Lung microvascular endothelial cell (primary cell): ENCODE measurements around the gene LNP1. TPM values are rescaled to one million over a fixed set of nuclear protein-coding genes. Genes with fewer than 3 reads are reported as not detected.

ENCODE experiments used
- DNase-seq, 2 donors: peaks; one replicate each; pipeline versions ENCODE4 v3.0.0 to v3.0.0-alpha.2; 2010; ENCODE audit warnings: low read depth in 2 of 2
- total RNA-seq: library from RNA; depleted of rRNA; stranded (reverse); fragments of >200 nt; gene quantifications from 2 replicates; pipeline ENCODE4 v1.2.1, GENCODE V29; 2014

Gene LNP1
- total RNA-seq, 1 donor from 2014 or later: 0.60 TPM

DNA sequence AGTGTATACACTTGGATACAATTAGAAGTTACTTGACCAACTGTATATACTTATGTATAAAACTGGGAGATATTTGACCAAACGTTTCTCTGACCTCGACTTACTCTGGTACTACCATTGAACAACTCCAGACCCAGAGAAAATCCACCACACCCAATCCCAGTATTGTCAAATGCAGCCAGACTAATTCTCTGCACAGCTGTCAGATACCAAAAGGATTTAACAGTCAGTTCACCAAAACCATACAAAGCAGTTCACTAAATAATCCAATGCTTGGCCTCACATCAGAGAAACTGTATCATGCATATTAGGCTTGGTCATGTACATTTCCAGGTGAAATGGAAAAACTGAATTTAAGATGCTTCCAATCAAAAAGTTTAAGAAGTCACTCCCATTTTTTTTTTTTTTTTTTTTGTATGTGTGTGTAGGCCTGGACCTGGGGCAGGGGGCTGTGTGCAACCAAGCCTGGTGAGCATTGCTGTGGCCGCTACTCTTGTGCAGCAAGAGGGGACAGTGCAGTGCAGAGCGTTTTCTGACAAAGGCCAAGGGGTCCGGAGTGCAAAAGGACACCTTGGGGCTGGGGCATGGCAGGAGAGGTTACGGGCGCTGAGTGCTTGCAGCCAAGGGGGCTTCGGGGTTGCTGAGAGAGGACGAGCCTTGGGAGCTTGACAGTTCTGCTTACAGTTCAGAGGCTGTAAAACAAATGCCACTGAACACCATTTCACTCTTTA lies 1.8 kb upstream of the LNP1 start:
- peak in 1 of 2 donors; percentile 1 for DNase-seq

DNA sequence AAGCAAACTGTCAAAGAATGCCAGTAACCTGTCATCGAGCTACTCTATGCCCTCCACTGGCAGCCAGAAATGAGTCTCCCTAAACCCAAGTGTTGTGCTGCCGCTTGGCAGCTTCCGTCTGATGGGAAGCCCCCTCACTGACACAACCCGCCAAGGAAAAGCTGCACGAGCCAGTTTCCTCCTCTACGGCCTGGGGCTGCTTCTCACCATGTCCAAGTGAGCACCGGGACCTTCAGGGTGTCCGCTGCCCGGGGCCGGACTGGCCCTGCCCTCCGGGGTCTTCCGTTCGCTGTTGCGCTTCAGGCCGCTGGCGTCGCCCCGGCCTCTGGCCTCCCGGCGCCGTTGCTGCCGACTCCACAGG lies 940 bp upstream of the LNP1 start:
- peak; percentile 41 to 53 for DNase-seq

DNA sequence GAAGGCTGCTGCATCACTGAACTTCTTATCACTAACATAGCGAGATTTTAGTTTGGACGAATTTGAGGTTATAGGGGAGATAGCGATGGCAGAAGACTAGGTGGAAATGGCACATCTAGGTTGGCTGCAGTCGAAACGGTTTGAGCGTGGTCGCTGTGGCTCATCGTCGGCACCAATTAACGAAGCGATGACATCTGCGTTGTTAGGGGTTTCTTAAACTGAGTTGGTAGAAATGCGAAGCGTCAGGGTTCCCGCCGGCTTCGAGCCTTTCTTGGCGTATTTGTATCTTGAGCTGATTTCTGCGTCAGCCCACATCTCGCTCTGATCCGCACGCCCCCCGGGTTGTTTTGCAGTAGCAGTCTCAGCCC lies 319 bp downstream of the LNP1 start:
- DNase-seq: peak in 1 of 2 donors; percentile 54

DNA sequence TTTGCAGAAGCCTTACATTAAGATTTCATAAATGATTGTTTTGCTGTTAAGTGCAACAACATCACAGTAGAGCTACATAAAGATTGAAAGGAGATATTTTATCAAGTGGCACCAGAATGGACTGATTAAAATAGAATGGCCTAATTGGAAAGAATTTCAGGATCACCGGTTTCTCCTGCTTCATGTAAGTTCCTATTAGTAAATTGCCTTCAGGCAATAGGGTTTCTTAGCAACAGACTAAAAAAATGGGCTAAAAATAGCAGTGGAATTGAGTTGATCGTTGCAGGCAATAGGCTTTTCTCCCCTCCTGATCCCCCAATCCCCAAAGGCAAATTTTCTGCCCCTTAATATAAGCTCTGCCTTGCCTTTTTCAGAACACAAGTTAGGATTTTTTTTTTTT lies 917 bp downstream of the LNP1 start:
- peak in 1 of 2 donors; percentile 16 for DNase-seq

DNA sequence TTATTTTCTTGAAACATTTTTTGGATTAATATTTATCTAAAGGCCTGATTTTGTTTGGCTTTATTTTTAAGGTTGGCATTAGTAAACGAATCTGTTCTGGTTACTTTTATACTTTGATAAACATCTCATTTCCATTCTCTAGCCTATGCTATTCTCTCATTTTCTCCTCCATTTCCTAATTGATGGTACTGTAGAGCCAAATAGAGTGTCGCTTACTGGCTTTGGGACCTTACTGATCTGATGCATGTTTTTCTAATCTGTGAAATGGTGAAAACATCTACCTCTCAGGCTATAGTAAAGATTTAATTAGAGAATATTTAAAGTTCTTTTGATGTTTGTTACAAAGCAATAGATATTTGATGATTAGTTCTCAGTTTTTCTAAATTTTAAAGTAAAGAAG lies 1.6 kb downstream of the LNP1 start:
- DNase-seq: no peak

DNA sequence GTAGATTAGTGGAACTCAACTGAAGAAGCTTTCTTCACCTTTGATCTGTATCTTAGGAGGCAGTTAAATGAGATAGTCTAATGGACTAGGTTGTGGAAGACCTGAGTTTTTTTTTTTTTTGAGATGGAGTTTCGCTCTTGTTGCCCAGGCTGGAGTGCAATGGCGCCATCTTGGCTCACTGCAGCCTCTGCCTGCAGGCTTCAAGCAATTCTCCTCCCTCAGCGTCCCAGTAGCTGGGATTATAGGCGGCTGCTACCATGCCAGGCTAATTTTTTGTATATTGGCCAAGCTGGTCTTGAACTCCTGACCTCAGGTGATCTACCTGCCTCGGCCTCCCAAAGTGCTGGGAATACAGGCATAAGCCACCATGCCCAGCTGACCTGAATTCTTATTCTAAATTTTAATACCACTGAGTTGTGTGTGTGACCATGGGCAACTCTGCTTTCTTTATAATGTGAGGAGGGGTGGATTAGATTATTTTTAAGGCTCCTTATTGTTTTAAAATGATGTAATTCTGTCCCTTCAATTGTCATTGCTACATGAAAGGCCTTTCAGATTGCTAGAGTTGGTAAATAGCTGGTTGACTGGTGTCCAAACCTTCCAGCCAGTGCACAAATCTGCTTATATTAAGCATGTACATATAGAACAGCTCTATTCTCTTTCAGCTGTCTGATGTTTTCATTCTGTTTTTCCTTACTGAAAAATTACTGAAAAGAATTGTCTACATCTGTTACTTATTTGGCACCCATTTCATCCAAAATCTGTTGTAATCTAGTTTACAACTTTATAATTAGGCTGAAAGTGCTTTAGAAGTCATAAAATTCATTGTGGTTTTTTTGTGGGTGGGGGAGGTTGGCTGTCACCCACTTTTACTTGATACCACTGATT lies 2.3 kb downstream of the LNP1 start:
- DNase-seq: no peak

DNA sequence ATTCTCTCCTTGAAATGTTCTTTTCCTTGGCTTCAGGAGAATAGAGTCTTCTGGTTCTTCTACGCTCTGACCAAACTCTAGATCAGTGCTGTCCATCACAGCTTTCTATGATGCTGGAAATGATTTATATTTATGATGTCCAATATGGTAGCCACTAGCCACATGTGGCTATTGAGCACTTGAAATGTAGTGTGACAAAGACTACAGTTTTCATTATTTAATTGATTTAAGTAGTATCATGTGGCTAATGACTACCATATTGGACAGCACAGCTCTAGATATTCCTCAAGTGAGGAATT lies 2.9 kb downstream of the LNP1 start:
- no peak for DNase-seq

DNA sequence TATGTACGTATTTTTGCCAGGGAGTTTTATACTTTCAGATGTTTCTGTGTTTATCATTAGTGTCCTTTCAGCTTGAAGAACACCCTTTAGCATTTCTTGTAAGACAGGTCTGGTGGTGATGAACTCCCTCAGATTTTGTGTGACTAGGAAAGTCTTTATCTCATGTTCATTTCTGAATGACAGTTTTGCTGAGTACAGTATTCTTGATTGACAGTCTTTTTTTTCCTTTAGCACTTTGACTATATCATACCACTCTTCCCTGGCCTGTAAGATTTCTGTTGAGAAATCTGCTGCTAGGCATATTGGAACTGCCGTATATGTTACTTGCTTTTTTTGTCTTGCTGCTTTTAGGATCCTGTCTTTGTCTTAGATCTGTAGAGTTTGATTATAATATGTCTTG lies 5.8 kb downstream of the LNP1 start:
- DNase-seq: no peak

DNA sequence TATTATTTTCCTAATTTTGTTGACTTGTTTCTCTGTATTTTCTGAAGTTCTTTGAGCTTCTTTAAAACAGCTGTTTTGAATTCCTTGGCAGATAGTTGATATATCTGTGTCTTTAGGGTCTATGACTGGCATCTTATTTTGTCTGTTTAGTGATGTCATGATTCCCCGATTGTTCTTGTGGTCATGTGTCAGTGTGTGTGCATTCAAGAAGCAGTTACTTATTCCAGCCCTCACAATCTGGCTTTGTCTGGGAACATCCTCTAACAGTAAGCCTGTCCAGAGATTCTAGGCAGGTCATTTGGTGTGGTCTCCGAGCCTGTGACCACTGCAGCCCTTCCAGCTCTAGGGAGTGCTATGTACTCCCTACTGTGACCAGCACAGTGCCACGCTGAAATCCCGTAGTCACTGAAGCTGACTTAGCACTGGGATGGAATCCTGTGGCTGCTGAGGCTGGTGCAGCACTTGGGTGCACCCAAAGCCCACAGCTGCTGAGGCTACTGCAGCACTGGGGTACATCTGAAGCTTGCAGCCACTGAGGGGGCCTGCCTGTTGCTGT lies 6.7 kb downstream of the LNP1 start:
- no peak for DNase-seq

DNA sequence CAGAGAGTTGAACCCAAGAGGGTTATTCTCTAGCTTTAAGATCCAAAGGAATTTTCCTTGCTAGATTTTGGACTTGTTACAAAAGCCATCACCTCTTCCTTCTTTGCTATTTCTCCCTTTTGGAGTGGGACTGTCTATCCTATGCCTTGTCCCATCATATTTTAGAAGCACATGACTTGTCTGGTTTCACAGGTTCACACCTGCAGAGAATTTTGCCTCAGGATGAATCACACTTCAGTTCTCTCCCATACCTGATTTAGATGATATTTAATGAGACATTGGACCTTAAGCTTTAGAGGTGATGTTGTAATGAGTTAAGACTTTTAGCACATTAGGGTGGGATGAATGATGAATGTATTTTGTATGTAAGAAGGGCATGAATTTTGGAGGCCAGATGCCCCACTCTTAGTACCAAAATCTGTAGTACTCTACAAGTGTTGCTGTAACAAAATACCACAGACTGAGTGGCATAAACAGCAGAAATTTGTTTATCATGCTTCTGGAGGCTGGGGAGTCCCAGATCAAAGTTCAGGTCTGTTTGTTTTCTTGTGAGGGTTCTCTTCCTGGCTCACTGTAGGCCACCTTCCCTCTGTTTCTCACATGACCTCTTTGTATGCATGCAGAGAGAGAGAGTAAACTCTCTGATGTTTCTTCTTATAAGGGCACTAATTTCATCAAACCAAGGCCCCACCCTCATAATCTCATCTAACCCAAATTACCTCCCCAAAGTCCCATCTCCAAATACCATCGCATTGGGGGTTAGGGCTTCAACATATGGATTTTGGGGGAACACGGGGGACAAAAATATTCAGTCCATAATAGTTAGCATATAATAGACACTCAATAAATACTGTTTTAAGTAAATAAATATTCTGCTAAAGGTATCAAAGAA lies 10.0 kb downstream of the LNP1 start:
- DNase-seq: no peak

DNA sequence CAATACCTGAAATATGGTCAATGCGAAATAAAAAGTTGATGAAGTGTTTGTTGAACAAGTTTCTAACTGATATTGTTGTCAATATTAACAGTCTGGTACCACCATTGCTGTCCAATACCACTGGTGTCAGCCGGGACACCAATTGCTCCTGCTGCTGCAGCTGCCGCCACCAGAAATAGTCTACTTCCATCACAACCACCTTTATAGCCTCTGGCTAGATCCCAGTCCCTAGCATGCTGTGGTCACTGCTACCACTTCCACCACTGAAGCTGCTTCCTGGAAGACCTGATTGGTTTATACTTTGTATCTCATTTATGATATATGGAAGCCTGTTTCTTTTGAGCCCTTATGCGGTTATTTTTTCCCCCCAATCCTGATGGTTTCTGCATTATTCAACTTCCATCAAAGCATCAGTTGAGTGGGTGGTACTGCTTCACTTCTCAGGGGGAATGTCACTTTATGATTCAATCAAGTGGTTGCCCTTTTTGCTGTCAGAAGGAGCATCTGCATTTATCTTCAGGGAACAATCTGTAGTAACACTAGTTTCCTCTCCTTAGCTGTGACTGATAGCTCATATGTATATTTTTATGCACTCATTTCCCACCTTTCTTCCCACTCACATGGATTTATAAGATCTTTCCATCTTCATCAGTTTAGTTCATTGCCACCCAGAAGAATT lies 11.7 kb downstream of the LNP1 start:
- no peak for DNase-seq

DNA sequence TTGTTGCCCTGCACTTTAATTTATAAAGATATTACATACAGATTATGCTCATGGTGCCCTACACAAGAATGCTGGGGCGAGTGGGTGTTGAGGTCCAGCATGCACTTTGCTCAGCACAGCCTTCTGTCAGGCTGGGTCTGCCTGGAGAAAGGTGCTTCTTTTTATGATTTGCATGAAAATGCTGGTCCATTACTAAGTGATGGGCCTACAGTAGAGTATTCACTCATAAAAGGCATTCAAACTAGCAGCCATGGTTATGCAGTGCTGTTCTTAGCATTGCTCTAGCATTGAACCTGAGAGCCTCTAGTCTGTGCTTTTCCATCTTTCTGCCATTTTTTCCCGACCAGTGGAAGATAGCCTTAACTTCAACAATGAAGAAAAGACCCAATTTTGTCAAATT lies 12.3 kb downstream of the LNP1 start:
- no peak for DNase-seq

DNA sequence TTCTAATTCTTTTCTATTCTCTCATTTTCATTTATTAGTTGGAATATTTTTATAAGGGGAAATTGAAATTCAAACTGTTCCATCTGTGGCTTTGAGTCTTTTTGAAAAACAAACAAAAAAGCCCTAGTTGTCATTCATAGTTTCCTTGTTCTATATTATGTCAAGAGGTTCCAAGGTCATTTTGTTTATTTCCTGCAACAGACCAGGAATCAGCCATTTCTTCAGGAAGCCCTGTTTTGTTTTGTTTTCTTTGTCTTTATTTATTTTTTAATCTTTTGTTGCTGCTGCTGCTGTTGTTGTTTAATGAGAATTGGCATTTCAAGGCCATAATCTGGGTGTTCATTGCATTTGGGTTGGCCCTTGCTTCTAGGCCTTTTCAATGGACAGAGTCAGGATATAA lies 14.8 kb downstream of the LNP1 start:
- DNase-seq: peak; percentile 3 to 15

DNA sequence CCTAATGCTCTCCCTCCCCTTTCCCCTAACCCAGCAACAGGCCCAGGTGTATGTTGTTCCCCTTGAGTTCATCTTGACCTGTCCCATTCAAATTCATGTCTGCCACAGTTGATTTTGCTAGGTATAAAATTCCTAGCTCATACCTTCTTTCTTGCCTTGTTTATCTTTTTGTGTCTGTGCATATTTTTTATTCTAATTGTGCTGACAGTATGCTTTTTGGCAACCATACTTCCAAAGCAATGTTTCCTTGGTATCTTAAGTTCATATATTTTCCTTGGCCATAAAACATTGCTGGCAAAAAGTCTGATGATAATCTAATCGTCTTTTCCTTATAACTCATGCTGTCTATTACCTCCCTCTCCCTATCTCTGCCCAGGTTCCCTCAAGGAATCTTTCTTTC lies 15.5 kb downstream of the LNP1 start:
- no peak for DNase-seq

DNA sequence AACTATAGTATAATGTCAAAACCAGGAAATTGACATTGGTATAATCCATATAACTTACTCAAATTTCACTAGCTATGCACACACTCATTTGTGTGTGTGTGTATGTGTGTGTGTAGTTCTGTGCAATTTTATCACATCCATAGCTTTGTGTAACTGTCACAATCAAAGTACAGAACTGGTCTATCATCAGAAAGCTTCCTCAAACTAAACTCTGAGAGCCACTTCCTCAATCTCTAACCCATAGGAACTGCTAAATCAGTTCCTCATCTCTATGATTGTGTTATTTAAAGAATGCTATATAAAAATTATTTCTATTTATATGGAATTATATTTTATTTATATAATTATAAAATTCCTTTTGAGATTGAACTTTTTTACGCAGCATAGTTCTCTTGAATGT lies 18.1 kb downstream of the LNP1 start:
- DNase-seq: no peak

DNA sequence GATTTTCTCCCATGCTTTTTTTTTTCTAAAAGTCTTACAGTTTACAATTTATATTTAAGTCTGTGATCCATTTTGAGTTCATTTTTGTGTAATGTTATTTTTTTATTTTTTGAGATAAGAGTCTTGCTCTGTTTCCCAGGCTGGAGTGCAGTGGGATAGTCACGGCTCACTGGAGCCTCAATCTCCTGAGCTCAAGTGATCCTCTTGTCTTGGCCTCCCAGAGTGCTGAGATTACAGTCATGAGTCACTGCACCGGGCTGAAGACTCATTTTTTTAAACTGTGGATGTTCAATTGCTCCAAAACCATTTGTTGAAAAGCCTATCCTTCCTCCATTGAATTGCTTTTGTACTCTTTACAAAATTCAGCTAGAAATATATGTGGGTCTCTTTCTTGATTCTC lies 19.5 kb downstream of the LNP1 start:
- DNase-seq: no peak

DNA sequence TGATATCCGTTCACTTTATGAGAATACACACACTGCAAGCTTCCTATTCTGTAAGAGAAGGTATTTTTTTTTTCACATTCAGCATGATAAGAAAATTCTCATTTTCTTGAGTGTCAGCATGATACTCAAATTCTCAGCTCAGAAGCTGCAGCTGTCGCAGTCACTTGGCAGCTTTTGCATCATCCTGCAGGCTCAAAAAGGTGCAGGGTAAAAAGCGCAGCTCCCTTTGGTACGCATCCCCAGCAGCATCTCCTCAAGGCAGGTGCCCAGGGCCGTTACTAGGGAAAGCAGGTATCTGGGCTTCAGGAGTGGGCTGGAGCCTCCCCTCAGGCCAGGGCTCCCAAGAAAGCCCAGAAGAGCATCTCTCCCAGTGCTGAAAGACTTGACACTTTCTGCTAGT lies 22.3 kb downstream of the LNP1 start:
- DNase-seq: no peak

DNA sequence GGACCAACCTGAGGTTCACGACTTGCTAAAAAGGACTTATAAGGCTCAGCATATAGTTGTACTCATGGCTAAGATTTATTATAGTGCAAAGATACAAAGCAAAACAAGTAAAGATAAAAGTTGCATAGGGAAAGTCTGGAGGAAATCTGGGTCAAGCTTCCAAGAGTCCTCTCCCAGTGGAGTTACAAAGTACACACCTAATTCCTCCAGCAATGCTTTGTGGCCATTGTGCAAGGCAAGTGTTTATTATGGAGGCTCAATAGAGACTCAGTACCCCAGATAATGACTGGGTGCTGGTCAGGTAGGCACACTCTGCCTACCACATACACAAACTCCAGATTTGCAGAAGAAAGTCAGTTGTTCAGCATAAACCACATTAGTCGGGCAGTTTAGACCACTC lies 22.9 kb downstream of the LNP1 start:
- DNase-seq: no peak

DNA sequence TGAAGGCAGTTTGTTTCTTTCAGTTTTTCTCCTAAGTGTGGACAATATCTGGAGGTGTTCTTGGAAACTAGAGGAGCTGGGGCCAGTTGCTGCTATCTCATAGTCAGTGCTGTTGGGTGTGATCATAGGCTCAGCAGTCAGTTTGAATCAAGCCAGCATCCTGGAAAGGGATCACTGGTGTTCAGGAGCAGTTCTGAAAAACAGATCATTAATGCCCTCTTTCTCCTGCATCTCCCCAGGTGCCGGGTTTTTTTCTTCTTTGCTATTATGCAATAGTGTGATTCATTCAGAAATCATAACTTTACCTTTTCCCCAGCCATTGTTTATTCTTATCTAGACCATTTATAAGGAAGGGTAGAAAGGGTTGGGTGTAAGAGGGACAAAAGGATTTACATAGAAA lies 24.0 kb downstream of the LNP1 start:
- no peak for DNase-seq

DNA sequence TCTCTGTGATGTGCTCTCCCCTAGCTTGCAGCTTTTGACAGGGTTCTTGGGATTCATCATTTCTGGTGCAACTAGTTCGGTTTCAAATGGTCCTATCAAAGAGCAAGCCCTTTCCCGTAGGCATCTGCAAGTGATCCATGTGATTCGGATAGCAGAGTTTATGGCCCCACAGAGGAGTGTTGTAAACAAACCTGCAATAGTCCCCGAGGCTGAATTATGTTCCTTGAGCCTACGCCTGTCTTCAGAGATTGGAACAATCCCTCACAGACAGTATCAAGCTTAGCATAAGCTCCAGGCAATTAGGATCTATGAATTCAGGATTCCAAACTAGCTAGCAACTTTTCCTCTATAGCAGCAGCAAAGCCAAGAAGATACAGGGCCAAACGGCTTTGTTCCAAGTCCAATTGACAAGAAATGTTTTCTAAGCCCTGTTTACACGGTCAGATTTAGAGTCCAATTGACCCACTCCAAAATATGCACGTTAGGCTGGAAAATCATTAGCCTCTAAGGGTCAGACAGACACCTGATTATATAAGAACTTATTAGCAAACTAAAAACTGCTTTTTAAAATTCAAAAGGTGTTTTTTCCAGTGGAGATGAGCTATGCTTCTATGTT lies 24.8 kb downstream of the LNP1 start:
- DNase-seq: no peak

DNA sequence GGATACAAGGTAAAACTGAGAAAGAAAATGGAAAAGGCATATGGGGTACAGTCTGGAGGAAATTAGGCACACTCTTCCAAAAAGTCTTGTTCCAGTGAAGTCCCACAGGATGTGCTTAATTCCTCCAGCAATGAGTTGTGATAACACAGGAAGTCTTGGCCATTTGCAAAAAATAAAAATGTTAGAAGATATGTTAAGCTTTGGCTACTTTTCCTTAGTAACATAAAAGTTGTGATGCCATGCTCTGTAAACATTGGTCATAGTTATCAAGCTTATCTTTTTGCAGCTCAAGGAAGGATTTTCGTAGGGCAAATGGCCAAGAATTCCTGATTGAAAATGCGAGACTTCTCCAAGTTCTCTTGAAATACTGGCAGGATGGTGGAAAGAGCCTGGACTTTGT lies 26.4 kb downstream of the LNP1 start:
- peak in 1 of 2 donors; percentile 63 for DNase-seq
